Measurements from ENCODE around the gene CRYGA. TPM values are rescaled to one million over a fixed set of nuclear protein-coding genes. Genes with fewer than 3 reads are reported as not detected.

The CRYGA gene
- not detected in 2 replicates for total RNA-seq
- not detected for polyA plus RNA-seq (2012)

DNA sequence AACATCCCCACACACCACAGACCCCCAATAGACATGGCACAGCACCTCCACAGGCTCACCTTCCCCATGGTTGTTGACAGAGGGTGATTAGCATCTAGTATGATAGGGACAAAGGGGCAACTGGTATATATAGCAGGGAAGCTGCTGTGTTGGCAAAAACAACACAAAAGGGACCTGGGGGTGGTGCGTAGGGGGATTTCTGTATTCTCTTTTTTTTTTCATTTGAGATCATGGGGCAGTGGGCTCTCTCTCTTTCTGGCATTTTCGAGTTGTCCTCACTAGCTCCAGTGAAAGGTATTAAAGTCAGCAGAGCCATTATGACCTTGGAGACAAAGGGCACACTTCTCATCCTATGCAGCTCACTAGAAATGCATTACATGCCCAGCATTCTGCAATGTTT, at the start of gene CRYGA:
Gene CRYGA, minus strand, starts transcription at position 101 of the 400 bp plus-strand sequence. Its CDS starts 33 bp downstream, at position 68.
- no peak for DNase-seq (ENCODE audit: low read depth)

- DNase-seq (ENCODE audit: low read depth), result peak; percentile 25
Measured at GRCh38 chr2:208210688-208211451, 47.5 kb upstream of the CRYGA start.

DNA sequence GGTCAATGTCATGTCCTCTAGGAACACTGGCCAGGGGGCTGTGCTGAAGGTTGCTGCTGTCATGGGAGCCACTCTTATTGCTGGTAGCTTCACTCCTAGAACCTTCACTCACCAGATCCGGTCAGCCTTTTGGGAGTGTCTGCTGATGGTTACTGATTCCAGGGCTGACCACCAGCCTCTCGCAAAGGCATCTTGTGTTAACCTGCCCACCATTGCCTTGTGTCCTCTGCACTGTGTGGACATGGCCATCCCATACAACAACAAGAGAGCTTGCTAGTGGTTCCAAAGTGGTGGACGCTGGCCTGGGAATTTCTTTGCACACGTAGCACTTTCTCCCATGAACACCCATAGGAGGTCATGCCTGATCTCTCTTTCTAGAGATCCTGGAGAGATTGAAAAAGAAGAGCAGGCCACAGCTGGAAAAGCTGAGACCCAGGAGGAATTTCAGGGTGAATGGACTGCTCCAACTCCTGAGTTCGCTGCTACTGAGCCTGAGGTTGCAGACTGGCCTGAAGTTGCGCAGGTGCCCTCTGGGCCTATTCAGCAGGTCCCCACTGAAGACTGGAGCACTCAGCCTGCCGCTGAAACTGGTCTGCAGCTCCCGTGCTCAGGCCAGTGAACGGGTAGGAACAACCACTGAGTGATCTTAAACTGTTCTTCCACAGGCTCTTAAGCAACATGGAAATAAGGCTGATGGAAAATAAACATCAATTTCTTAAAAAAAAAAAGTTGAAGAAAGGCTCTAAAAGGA, 45.1 kb upstream of the CRYGA start:
- DNase-seq (ENCODE audit: low read depth), result no peak

DNA sequence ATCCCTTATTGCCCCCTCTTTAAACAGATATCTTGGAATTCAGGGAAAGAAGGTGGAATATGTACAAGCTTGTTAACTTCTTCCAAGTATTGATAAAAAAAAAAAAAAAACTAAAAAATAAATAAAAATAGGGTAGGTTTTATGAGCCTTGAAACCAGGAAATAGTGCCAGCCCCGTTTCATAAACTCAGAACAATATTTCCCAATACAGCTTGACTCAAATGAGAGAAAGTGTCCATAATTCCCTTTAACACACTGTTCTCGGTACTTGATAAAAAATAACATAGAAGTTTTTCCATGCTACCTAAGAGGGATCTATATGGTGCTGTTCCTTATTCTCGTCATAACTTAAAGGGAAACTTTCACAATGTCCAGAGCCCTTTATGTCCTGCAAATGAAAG, 44.4 kb upstream of the CRYGA start:
- no peak for DNase-seq (ENCODE audit: low read depth)

DNA sequence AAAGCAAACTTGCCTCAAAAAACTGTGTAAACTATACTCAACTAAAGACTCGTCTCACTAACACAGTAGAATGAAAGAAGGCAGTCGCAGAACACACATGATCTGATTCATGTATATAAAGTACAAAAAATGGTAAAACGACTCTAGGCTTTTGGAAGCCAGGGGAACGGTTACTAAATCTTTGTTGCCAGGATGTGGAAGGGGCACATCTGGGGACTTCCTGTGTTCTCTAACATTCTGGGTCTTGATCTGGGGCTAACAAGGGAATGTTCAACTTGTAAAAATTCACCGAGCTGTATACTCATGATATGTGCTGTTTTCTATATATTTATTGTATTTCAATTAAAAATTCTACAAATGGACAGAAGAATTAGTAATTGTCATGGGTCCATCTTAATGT, 40.8 kb upstream of the CRYGA start:
- DNase-seq (ENCODE audit: low read depth), result no peak

- no peak for DNase-seq (ENCODE audit: low read depth)
Measured at GRCh38 chr2:208195531-208195930, 32.1 kb upstream of the CRYGA start.

GRCh38 chr2:208192611-208193236, 29.3 kb upstream of the CRYGA start:
- no peak for DNase-seq (ENCODE audit: low read depth)

DNA sequence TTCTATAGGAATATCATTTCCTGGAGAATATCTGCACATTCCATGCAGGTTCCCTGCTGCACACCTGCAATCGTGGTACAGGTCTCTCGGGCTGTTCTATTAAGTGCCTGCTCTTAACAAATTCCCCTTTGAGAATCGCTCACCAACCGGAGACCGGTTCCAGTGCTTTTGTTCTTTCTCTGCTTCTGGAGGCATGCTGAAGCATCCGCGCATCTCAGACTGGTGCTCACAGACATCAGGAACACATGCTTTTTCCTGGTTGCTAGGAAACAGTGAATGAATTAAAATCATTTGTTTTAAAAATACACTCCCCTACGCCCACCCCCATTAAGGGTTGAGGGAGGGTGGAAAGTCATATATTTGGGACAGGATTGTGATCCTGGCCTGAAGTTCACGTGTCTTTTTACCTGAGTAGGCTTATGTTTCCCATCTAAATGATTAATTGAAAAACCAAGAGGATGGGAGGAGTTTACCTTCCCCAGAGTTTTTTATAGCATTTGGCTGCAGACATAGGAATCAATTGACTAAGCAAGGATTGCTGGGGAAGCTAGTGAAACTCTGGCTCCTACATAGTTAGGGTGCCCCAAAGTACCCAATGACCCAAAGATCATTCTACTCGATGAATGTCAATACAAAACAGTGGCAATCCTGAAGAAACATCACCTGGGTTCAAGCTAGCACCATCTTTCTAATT, 26.6 kb upstream of the CRYGA start, which contains the start of gene C2orf80:
Gene C2orf80, minus strand, starts transcription at position 221 of the 694 bp plus-strand sequence. CDS start 3,044 bp downstream, outside the sequence.
- no peak for DNase-seq (ENCODE audit: low read depth)

DNA sequence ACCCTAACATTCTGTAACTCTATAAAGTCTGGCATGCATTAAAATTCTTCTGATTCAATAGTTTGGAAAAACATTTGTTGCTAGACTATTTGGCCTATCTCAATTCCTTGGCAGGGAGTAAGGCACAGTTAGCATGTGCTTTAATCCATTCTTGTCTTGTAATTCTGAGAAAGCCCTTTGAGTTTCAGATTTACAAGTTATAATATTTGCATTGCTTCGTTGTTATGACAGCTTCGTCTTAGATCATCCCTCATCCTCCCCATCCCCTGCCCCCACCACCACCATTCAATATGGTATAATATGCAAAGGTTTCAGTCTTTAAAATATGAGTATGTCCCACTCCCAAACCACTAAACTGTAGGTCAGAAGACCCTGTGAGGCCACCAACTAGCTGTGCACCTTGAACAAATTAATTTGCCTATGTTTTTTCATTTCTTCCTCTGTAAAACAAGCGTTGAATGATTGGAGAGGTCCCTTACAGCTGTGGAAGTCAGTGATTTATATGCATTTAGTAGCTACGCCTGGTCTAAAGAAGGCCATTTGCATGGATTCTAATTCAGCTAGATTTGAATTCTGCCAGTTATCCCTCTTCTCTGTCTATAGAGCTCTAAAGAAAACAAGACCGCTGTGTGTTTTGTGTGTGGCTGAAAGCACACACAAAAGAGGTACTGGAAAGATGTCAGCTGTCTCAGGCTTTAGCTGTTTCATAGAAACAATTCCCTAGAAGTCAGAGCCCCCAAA, 25.9 kb upstream of the CRYGA start:
- DNase-seq (ENCODE audit: low read depth), result no peak

DNA sequence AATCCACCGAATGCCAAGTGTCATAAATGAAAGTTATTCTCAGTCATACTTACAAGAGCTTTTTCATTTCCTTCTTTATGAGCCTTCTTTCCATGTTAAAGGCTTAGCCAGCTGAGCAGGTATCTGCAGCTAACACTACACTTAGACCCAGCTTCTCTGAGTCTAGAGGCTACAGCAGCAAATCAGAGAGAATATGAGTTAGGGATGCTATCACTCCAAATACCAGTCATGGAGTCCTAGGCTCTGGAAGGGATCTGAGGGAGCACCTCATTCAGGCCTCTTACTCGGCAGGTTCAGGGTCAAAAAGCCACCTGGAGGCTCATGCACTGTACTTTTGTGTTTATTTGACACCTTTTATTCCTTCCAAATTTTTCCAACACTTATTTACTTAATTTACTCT, 23.5 kb upstream of the CRYGA start:
- DNase-seq (ENCODE audit: low read depth), result no peak

DNA sequence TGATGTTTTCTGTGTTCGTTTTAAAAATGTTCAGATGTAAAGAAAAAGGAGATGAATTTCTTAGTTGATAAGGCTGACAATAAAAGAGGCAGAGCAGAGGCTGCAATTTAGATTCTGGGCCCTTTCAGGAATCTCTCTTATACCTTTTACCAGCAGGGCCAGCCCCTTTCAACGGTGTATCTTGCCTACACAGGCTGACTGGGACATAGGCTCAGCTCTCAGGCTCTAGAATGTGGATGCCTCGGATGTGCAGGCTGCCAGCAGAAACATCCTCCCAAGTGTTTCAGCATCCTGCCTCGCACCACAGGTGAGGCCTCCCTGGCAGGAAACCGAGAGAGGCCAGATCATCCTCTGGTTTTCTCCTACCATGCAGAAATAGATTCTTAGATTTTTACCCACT, 23.1 kb upstream of the CRYGA start:
- DNase-seq (ENCODE audit: low read depth), result no peak

DNA sequence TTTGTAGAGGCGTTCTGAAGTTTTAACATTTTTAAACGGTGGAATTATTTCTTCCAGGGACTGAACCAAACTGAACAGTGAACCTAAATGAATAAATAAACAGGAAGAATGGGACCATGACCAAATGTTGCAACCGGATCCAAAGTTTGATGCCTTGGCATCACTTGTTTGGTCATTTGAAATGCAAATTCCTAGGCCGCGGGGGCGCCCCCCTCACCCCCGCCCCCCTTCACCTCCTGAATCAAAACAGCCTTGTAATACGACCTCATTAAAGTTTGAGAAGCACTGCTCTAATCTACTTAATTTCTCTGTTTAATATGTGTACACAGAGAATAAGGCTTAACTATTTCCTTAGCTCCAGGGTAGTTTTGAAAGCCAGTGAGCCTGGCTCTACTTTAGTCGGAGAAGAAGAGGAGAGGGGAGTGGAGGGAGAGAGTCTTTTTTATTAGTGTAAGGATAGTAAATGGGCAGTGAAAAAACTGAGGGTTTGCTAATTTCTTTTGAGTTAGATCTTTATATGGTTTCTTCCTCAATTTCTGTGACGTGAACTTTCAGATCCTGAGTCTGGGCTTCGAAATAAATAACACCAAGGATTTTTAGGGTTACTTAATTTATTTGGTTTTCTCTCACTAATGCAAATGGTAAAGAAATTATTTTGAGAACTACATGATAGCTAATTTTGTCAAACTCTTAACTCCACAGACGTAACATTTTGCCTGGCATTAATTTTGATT, 20.8 kb upstream of the CRYGA start:
- no peak for DNase-seq (ENCODE audit: low read depth)

GRCh38 chr2:208183526-208183925, 20.1 kb upstream of the CRYGA start:
- DNase-seq (ENCODE audit: low read depth), result no peak

DNA sequence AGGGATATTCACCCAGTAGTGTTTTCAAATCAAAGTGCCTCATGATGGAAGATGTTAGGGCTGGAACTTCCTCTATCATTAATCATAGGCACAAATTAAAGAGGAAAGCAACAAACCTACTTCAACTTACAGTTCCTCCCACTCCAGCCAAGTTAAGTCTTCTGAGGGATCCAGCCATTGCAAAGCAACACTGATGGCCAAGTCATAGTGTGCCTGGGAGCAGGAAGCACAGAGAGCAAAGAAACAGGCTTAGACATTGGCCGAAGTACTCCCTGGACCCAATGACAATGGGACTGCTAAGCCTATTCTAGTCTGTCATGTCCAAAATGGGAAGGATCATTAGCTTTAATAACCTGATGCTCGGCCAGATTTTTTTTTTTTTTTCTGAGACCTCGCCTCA, 19.4 kb upstream of the CRYGA start:
- no peak for DNase-seq (ENCODE audit: low read depth)

GRCh38 chr2:208179028-208179609, 15.7 kb upstream of the CRYGA start:
- no peak for DNase-seq (ENCODE audit: low read depth)

GRCh38 chr2:208175840-208176153, 12.4 kb upstream of the CRYGA start:
- no peak for DNase-seq (ENCODE audit: low read depth)

DNA sequence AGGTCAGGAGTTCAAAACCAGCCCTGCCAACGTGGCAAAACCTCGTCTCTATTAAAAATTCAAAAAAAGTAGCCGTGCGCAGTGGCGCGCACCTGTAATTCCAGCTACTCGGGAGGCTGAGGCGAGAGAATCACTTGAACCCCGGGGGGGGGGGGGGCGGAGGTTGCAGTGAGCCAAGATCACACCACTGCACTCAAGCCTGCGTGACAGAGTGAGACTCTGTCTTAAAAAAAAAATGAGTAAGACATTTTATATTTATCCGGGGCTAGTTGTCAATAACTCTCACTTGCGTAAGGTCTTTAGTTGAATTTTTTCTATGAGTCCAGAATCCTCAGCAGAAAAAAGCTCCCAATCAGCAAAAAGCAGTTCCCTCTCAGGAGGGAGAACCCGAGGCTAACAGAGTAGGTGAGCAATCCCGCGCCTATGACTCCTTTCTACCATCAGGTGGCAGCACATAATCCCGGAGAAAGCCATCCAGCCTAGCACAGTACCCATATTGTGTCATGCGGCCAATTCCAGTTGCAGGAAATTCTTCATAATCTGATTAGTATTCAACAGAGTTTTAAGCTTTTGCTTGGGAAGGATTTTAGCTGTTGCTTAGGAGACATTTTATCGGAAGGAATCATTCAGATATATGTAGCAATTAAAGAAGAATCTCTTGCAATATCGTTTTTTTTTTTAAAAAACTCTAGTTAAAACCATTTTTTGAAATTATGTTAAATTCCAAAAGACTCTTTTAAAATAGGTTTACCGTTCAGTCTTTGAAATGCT, 11.9 kb upstream of the CRYGA start:
- peak; percentile 80 for DNase-seq (ENCODE audit: low read depth)

DNA sequence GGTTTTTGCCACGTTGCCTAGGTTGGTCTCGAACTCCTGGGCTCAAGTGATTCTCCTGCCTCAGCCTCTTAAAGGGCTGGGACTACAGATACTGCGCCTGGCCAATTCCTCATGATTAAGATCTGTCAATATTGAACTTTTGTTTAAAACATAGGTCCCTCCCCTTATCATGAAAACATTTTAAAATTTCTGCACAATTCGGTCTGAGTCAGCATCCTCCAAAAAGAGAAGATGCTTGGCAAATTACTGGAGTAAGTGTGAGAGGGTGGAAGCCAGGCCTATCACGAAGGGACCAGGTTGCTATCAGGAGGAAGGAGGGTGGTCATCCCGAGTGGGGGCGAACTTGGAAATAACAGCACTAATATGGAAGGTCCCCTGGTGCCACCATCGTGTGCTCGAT, 10.8 kb upstream of the CRYGA start:
- no peak for DNase-seq (ENCODE audit: low read depth)

- DNase-seq (ENCODE audit: low read depth), result no peak
Measured at GRCh38 chr2:208172125-208172524, 8.7 kb upstream of the CRYGA start.
